Body of pancreas (tissue), 4 donors: ENCODE measurements around the gene MSI2. TPM values are rescaled to one million over a fixed set of nuclear protein-coding genes. Genes with fewer than 3 reads are reported as not detected.

Source experiments
- ATAC-seq: fragments of 150-250 bp; one replicate; pipeline ENCODE4 v1.9.1; 2016
- DNase-seq, 4 donors: peaks; one replicate each; pipeline ENCODE4 v3.0.0-alpha.2; 2019
- H3K27ac ChIP-seq, 4 donors: fragments of 200-600 bp; sonication (generic); 1 replicate in 3 of 4; 2 replicates in 1 of 4; pipeline versions ENCODE4 v1.5.1 to v1.6.1; 2016 to 2019; ENCODE audit warnings: mild to moderate bottlenecking in 1 of 4, mixed read lengths in 1 of 4, moderate library complexity in 1 of 4
- H3K27me3 ChIP-seq, 2 donors: fragments of 200-600 bp; sonication (generic); one replicate each; pipeline ENCODE4 v1.6.0; 2016; ENCODE audit warnings: mild to moderate bottlenecking in 1 of 2
- H3K36me3 ChIP-seq, 2 donors: fragments of 200-600 bp; sonication (generic); replicated peaks in 1 of 2; 2 replicates each; pipeline ENCODE4 v1.5.1; 2016; ENCODE audit warnings: low read depth in 2 of 2; ENCODE audit not compliant: insufficient read depth in 1 of 2
- H3K4me1 ChIP-seq: fragments of 200-600 bp; sonication (generic); one replicate; pipeline ENCODE4 v1.6.0; 2016
- H3K4me3 ChIP-seq, 2 donors: fragments of 200-600 bp; sonication (generic); 1 replicate in 1 of 2; 2 replicates in 1 of 2; pipeline ENCODE4 v1.5.1; 2016 to 2019
- H3K9me3 ChIP-seq, 3 donors: fragments of 200-600 bp; sonication (generic); 1 replicate in 2 of 3; 2 replicates in 1 of 3; pipeline ENCODE4 v1.5.1; 2016
- POLR2A ChIP-seq, 3 donors: fragments of 450-650 bp; IDR thresholded peaks; one replicate each; pipeline ENCODE4 v1.6.1; 2016; ENCODE audit warnings: antibody characterized with exemption in 3 of 3, mild to moderate bottlenecking in 2 of 3
- WGBS, 2 donors: methylation state at CpG; one replicate each; pipeline ENCODE4 v1.1.5; 2017; 5-methylcytosine and 5-hydroxymethylcytosine counted together
- intact Hi-C: fragments of 100-400 bp; cut with DNase I; formaldehyde crosslinking; loops from one replicate; pipeline ENCODE4 v1.15.1; 2023
- total RNA-seq, 2 donors: library from RNA; depleted of rRNA; stranded (reverse); fragments of >200 nt; gene quantifications; one replicate each; pipeline ENCODE4 v1.1.0, GENCODE V29; 2016
- TF ChIP-seq, protein P1 (sequence below), 7 experiments: fragments of 450-650 bp in 4 of 7; fragments of 200-600 bp in 3 of 7; sonication (generic) in 3 of 7; IDR thresholded peaks; one replicate each; pipeline ENCODE4 v1.5.1; 2016 to 2019; ENCODE audit warnings: antibody characterized with exemption in 7 of 7

Gene MSI2
- total RNA-seq, 2 donors from 2014 or later, result 21.1 to 28.5 TPM

DNA sequence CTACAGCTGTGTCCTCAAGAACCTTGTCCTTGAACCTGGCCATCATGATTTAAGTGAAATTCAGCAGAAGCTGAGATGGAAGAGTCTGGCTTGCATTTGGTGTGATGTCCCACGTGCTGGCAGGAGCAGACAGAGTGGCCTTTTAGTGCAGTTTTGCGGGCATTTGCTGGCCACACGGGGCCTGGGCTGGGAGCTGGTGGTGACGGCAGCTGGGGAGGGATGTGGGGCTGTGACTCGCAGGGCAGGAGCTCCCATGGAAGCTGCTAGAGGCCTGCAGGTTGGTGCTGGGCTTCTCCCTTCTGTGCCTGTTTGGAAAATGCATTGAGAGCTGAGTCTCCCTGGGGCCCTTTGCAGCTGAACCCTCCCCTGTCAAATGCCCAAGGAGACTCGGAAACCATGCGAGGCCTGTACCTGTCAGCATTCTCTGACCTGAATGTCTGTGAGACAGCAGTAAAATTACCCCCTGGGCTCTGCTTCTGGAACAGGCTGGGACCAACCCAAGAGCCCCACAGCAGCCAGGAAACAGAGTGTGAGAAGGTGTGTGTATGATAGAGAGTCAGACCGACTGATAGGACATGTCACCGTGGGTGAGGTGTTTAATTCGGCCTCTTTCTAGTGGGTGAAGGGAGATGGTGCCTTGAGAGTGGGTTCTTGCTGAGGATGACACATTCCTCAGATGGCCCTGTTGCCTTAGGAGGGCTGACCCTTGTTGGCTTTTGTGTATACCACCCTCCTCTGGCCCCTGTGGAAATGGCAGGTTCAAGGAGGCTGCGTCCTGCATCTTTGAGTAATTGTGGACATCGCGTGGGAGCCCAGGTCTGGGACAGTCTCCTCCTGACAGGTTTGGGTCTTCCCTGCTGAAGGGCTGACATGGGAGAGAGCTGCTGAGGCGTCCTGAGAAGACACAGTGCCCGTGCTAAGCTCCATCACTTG, 145.5 kb downstream of the MSI2 start:
- ATAC-seq (no peak), DNase-seq (no peak)
- Histone ChIP-seq H3K36me3 (no peaks in the 10 kb centered on the region), H3K4me1 (peaks cover 2% of the 10 kb centered on the region), H3K27me3 (no peaks in the 10 kb centered on the region), H3K27ac (no peak overlapping the region), H3K9me3 (no peaks in the 10 kb centered on the region), H3K4me3 (no peak overlapping the region)
- whole genome bisulfite sequencing, 2 donors, result 83% methylated on average over 12 to 15 of the region's 15 CpGs
- TF ChIP-seq POLR2A (IDR thresholded peaks at IDR 0.05), result no peak
- TF ChIP-seq, protein P1, sequence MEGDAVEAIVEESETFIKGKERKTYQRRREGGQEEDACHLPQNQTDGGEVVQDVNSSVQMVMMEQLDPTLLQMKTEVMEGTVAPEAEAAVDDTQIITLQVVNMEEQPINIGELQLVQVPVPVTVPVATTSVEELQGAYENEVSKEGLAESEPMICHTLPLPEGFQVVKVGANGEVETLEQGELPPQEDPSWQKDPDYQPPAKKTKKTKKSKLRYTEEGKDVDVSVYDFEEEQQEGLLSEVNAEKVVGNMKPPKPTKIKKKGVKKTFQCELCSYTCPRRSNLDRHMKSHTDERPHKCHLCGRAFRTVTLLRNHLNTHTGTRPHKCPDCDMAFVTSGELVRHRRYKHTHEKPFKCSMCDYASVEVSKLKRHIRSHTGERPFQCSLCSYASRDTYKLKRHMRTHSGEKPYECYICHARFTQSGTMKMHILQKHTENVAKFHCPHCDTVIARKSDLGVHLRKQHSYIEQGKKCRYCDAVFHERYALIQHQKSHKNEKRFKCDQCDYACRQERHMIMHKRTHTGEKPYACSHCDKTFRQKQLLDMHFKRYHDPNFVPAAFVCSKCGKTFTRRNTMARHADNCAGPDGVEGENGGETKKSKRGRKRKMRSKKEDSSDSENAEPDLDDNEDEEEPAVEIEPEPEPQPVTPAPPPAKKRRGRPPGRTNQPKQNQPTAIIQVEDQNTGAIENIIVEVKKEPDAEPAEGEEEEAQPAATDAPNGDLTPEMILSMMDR (IDR thresholded peaks at IDR 0.05), result no peak
- intact Hi-C loops, result no loop called here

DNA sequence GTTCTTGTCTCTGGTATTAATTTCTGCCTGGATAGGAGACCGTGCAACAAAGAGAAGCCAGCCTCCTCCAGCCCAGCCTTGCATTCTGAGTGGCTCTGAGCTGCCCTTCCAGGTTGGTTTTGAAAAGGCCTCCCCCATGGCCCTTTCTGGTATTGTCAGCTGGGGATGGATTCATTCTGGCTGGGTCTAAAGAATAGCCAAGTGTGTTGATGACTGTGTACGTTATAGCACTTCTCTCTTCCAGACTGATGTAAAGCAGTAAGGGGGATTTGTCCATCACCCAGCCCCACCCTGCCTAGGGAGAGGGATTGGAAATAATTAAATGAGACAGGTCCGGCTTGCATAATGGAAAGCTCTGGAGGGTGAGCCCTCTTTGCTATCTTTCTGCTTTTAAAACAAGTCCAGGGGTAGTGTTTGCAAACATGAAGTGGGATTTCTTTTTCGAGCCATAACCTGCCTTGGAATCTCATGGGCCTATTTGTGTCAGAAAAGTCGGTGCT, 146.4 kb downstream of the MSI2 start:
- no peaks in the 10 kb centered on the region for H3K27me3 ChIP-seq
- DNase-seq (no peak), ATAC-seq (no peak)
- no peak overlapping the region for H3K27ac ChIP-seq
- H3K36me3 ChIP-seq, result no peaks in the 10 kb centered on the region
- no peaks in the 10 kb centered on the region for H3K9me3 ChIP-seq
- TF ChIP-seq POLR2A (IDR thresholded peaks at IDR 0.05), result no peak
- TF ChIP-seq, protein P1 (IDR thresholded peaks at IDR 0.05), result no peak
- intact Hi-C loops, result no loop called here
- 90 to 94% methylated on average over 5 of the region's 5 CpGs for WGBS, 2 donors
- peaks cover 9% of the 10 kb centered on the region for H3K4me1 ChIP-seq
- H3K4me3 ChIP-seq, result no peak overlapping the region

DNA sequence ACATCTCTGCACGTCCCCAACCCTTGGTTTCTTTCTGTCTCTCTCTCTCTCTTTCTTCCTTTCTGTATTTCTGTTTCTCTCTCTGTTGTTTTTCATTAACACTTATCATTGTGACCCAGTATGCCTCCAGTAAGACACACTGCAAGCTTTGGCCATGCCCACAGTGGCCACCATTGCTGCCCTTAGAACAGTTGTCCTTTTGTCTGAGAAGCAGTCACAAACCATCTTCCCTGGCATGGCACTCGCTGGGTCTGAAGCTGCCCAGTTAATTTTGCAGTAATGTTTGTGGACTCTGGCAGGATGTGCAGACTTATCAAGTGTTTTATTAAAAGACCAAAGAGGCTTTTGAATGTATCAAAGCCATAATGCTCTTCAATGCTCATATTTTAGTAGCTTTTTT, 146.9 kb downstream of the MSI2 start:
- no peaks in the 10 kb centered on the region for H3K36me3 ChIP-seq
- no peak for ATAC-seq
- TF ChIP-seq, protein P1 (IDR thresholded peaks at IDR 0.05), result no peak
- no peak for TF ChIP-seq POLR2A (IDR thresholded peaks at IDR 0.05)
- no peak for DNase-seq
- no peaks in the 10 kb centered on the region for H3K27me3 ChIP-seq
- H3K27ac ChIP-seq, result no peak overlapping the region
- H3K4me1 ChIP-seq, result peaks cover 14% of the 10 kb centered on the region
- H3K9me3 ChIP-seq, result no peaks in the 10 kb centered on the region
- intact Hi-C loops, result no loop called here
- no peak overlapping the region for H3K4me3 ChIP-seq
- 76 to 78% methylated on average over 2 of the region's 2 CpGs for WGBS, 2 donors

DNA sequence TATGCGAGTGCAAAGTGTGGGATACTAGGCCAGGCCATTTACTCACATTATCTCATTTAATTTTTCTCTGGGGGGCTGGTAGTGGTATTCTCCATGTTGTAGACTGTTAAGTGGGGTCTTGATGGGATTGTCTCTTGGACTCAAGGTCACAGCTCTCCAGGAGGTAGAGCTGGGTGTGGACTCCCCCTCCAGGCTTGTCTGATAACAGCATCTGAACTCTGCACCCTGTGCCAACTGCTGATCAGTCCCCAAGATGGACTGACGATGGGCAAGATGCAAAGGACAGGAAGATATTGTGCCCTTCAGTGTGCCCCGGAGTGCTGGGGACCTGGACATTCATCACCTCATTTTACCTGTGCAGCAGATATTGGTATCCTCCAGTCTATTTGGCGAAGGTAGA, 147.8 kb downstream of the MSI2 start:
- Histone ChIP-seq H3K27me3 (no peaks in the 10 kb centered on the region), H3K36me3 (no peaks in the 10 kb centered on the region), H3K27ac (no peak overlapping the region), H3K4me3 (no peak overlapping the region), H3K4me1 (peaks cover 20% of the 10 kb centered on the region), H3K9me3 (no peaks in the 10 kb centered on the region)
- DNase-seq, result no peak
- ATAC-seq, result no peak
- intact Hi-C loops, result no loop called here
- 92 to 95% methylated on average over 4 of the region's 4 CpGs for WGBS, 2 donors
- TF ChIP-seq, protein P1 (IDR thresholded peaks at IDR 0.05), result no peak
- no peak for TF ChIP-seq POLR2A (IDR thresholded peaks at IDR 0.05)
